OCI-LY3 (cell line): Measurements from ENCODE around the gene FMNL3.

Experiments used
- EZH2phosphoT487 ChIP-seq: fragments of 200-600 bp; shearing (Covaris generic); IDR thresholded peaks from 2 replicates; pipeline ENCODE4 v1.6.1; 2018; ENCODE audit warnings: antibody characterized with exemption, mixed run types, low read depth
- TF ChIP-seq, protein P1 (sequence below): fragments of 200-600, 300-600 bp; sonication (generic); IDR thresholded peaks from 2 replicates; pipeline ENCODE4 v1.5.1; 2014; ENCODE audit warnings: antibody characterized with exemption, low read length, low read depth

DNA sequence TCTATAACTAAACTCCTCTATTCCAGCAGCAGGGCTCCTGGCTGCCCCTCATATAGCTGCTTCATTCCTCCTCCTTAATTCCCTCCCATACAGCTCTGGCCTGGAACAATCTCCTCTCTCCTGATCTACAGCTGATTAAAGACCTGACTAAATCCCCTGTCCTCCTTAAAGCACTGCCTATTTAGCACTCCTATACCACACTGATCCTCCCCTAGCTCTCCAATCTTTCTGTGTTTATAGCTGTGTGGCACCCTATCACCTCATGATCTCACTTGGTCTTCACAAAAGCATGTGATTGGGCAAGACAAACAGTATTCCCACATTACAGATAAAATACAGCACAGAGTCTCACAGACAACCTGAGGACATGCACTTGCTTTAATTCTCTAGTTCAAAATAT, 17.4 kb downstream of the FMNL3 start:
- TF ChIP-seq, protein P1, sequence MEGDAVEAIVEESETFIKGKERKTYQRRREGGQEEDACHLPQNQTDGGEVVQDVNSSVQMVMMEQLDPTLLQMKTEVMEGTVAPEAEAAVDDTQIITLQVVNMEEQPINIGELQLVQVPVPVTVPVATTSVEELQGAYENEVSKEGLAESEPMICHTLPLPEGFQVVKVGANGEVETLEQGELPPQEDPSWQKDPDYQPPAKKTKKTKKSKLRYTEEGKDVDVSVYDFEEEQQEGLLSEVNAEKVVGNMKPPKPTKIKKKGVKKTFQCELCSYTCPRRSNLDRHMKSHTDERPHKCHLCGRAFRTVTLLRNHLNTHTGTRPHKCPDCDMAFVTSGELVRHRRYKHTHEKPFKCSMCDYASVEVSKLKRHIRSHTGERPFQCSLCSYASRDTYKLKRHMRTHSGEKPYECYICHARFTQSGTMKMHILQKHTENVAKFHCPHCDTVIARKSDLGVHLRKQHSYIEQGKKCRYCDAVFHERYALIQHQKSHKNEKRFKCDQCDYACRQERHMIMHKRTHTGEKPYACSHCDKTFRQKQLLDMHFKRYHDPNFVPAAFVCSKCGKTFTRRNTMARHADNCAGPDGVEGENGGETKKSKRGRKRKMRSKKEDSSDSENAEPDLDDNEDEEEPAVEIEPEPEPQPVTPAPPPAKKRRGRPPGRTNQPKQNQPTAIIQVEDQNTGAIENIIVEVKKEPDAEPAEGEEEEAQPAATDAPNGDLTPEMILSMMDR: no peak
- TF ChIP-seq EZH2phosphoT487: no peak
